NB4 (cell line): ENCODE data around the gene CCDC181.

Experiments
- CTCF ChIP-seq: IDR thresholded peaks from one replicate; pipeline ENCODE4 v1.5.1; 2012; ENCODE audit warnings: low read depth, low read length
- MAX ChIP-seq: IDR thresholded peaks from 2 replicates; pipeline ENCODE4 v1.6.1; 2011; ENCODE audit warnings: low read depth, low read length
- MYC ChIP-seq: IDR thresholded peaks from 2 replicates; pipeline ENCODE4 v1.6.1; 2011; ENCODE audit warnings: low read depth, low read length
- POLR2A ChIP-seq: IDR thresholded peaks from 2 replicates; pipeline ENCODE4 v1.6.1; 2011; ENCODE audit warnings: mild to moderate bottlenecking; ENCODE audit not compliant: insufficient read length; ENCODE audit errors: extremely low read depth

- TF ChIP-seq CTCF (no peak), POLR2A (no peak), MAX (no peak), MYC (no peak)
These were observed 60.1 kb downstream of the CCDC181 start for GRCh38 chr1:169367096-169367685.
